EH (cell line): Measurements from ENCODE around the gene DTD1.

ENCODE experiments used
- DNase-seq: peaks from one replicate; pipeline ENCODE4 v3.0.0-alpha.2; 2015; ENCODE audit warnings: low read depth

Gene DTD1

GRCh38 chr20:18663932-18664331 is 76.1 kb downstream of the DTD1 start:
- peak; percentile 33 for DNase-seq

GRCh38 chr20:18665135-18665534 is 77.3 kb downstream of the DTD1 start:
- no peak for DNase-seq

GRCh38 chr20:18666803-18667415 is 79.1 kb downstream of the DTD1 start:
- no peak for DNase-seq

GRCh38 chr20:18669241-18670019 is 81.6 kb downstream of the DTD1 start:
- DNase-seq = no peak

- no peak for DNase-seq
Observed at GRCh38 chr20:18671203-18671710, 83.4 kb downstream of the DTD1 start.

GRCh38 chr20:18672834-18673233 is 85.0 kb downstream of the DTD1 start:
- DNase-seq = no peak

GRCh38 chr20:18676396-18676795 is 88.5 kb downstream of the DTD1 start:
- no peak for DNase-seq

- DNase-seq = no peak
Observed at GRCh38 chr20:18677126-18677525, 89.3 kb downstream of the DTD1 start.

GRCh38 chr20:18678549-18679419 is 90.9 kb downstream of the DTD1 start:
- peak; percentile 26 for DNase-seq

- DNase-seq = no peak
Observed at GRCh38 chr20:18683839-18684238, 96.0 kb downstream of the DTD1 start.

- DNase-seq = no peak
Observed at GRCh38 chr20:18684775-18685174, 96.9 kb downstream of the DTD1 start.

GRCh38 chr20:18685406-18685805 is 97.6 kb downstream of the DTD1 start:
- no peak for DNase-seq

- no peak for DNase-seq
Observed at GRCh38 chr20:18686696-18687095, 98.8 kb downstream of the DTD1 start.

- DNase-seq = no peak
Observed at GRCh38 chr20:18688676-18689075, 100.8 kb downstream of the DTD1 start.

GRCh38 chr20:18689557-18689956 is 101.7 kb downstream of the DTD1 start:
- peak; percentile 25 for DNase-seq

GRCh38 chr20:18692447-18692846 is 104.6 kb downstream of the DTD1 start:
- peak; percentile 42 for DNase-seq

GRCh38 chr20:18694071-18694470 is 106.2 kb downstream of the DTD1 start:
- DNase-seq = no peak

- DNase-seq = no peak
Observed at GRCh38 chr20:18695175-18695574, 107.3 kb downstream of the DTD1 start.

- no peak for DNase-seq
Observed at GRCh38 chr20:18698735-18699380, 111.0 kb downstream of the DTD1 start.

GRCh38 chr20:18701969-18702368 is 114.1 kb downstream of the DTD1 start:
- peak; percentile 20 for DNase-seq

GRCh38 chr20:18702736-18703135 is 114.9 kb downstream of the DTD1 start:
- DNase-seq = peak; percentile 33

- peak; percentile 98 for DNase-seq
Observed at GRCh38 chr20:18705490-18705889, 117.6 kb downstream of the DTD1 start.
